Ovary (tissue), 3 donors: ENCODE data around the gene CLOCK.

Source experiments
- EP300 ChIP-seq: sonication (generic); formaldehyde crosslinking; IDR thresholded peaks from one replicate; pipeline ENCODE4 v1.6.1; 2017; ENCODE audit warnings: antibody characterized with exemption
- POLR2A ChIP-seq: fragments of 450-650 bp; IDR thresholded peaks from one replicate; pipeline ENCODE4 v1.6.1; 2017; ENCODE audit warnings: antibody characterized with exemption, mild to moderate bottlenecking, moderate library complexity
- TF ChIP-seq, protein P1 (sequence below), 3 donors: fragments of 450-650 bp in 2 of 3; fragments of 200-600 bp in 1 of 3; IDR thresholded peaks; one replicate each; pipeline versions ENCODE4 v1.5.1 to v1.8.0; 2016 to 2022; ENCODE audit warnings: antibody characterized with exemption in 3 of 3, mild to moderate bottlenecking in 1 of 3
- donor health status: DM: no; HTN: no; CAD: no.

DNA sequence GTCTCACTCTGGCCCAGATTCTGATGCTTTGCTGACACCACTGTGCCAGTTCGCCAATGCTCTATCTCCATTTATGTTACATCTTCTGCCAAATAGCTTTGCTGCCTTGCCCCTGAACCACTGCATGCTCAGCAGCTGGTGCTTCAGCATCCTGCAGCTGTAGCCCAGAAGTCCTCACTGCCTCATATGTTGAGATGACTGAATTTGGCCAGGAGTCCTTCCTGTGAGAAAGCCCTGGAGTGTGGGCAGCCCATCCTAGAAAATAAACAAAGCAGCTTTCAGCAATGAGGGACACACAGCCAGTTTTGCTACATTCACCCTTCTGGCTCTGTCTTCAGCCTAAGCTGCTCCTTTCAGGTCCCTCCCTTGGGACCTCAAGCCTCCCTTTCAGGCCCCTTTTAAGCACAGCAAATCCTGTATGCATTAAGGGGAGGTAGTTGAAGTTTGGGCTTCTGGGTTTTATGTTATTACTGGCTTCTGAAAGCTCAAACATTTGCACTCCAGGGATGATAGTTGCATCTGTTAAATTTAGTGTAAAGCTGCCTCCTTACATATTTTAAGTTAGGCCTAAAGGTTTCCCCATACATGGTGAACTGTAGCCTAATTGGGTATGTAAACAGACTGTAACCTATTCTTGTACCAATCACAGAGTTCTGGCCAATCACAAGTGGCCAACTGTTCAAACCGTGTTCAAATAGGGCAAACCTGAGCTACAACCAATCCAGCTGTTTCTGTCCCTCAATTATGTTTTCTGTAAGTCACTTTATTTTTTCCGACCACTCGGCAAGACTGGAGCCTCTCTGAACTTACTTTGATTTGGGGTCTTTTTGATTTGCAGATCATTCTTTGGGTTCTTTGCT, 153.0 kb downstream of the CLOCK start:
- TF ChIP-seq, protein P1, sequence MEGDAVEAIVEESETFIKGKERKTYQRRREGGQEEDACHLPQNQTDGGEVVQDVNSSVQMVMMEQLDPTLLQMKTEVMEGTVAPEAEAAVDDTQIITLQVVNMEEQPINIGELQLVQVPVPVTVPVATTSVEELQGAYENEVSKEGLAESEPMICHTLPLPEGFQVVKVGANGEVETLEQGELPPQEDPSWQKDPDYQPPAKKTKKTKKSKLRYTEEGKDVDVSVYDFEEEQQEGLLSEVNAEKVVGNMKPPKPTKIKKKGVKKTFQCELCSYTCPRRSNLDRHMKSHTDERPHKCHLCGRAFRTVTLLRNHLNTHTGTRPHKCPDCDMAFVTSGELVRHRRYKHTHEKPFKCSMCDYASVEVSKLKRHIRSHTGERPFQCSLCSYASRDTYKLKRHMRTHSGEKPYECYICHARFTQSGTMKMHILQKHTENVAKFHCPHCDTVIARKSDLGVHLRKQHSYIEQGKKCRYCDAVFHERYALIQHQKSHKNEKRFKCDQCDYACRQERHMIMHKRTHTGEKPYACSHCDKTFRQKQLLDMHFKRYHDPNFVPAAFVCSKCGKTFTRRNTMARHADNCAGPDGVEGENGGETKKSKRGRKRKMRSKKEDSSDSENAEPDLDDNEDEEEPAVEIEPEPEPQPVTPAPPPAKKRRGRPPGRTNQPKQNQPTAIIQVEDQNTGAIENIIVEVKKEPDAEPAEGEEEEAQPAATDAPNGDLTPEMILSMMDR (IDR thresholded peaks at IDR 0.05): no peak
- TF ChIP-seq POLR2A (no peak), EP300 (no peak)
